ENCODE measurements around the gene PLA2G4C. TPM values are rescaled to one million over a fixed set of nuclear protein-coding genes. Genes with fewer than 3 reads are reported as not detected.

PLA2G4C gene
- total and polyA plus RNA-seq, 2 experiments from 2014 or later: 1.5 to 5.5 TPM

DNA sequence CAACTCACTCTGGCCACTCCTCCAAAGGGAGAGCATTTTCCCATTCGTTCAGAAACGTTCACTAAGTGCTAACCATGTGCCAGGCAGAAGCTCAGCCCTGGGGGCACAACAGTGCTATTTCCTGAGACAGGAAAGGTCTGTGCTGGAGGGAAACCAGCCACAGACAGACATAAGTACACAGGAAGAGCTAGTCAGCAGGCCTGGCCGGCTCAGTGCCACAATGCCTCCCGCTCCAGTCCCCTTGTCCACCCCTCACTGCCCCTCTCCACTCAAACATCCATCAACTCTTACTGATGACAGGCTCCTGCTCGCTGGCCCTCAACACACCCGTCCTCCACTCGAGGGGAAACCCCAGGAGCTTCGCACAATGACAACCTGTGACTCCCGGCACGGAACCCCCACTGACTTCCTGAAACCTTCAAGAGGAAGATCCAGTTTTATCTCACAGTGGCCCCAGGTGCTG is 11.3 kb upstream of the PLA2G4C start:
- Histone ChIP-seq H3K4me1 (ENCODE audit: low read depth) (no peaks in the 10 kb centered on the region), H3K9me3 (ENCODE audit: low read depth) (no peaks in the 10 kb centered on the region), H3K4me3 (no peak overlapping the region), H3K36me3 (no peaks in the 10 kb centered on the region), H3K27ac (no peak overlapping the region), H3K27me3 (no peaks in the 10 kb centered on the region)
- TF ChIP-seq, protein P1, sequence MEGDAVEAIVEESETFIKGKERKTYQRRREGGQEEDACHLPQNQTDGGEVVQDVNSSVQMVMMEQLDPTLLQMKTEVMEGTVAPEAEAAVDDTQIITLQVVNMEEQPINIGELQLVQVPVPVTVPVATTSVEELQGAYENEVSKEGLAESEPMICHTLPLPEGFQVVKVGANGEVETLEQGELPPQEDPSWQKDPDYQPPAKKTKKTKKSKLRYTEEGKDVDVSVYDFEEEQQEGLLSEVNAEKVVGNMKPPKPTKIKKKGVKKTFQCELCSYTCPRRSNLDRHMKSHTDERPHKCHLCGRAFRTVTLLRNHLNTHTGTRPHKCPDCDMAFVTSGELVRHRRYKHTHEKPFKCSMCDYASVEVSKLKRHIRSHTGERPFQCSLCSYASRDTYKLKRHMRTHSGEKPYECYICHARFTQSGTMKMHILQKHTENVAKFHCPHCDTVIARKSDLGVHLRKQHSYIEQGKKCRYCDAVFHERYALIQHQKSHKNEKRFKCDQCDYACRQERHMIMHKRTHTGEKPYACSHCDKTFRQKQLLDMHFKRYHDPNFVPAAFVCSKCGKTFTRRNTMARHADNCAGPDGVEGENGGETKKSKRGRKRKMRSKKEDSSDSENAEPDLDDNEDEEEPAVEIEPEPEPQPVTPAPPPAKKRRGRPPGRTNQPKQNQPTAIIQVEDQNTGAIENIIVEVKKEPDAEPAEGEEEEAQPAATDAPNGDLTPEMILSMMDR (IDR thresholded peaks at IDR 0.05; ENCODE audit: low read depth, low read length): no peak
- peak; percentile 15 to 33 for DNase-seq (ENCODE audit: low read depth in 1 of 2, low spot score in 1 of 2)

- no peaks in the 10 kb centered on the region for H3K9me3 ChIP-seq (ENCODE audit: low read depth)
- H3K36me3 ChIP-seq: no peaks in the 10 kb centered on the region
- H3K4me3 ChIP-seq: no peak overlapping the region
- no peaks in the 10 kb centered on the region for H3K4me1 ChIP-seq (ENCODE audit: low read depth)
- H3K27me3 ChIP-seq: no peaks in the 10 kb centered on the region
- no peak for DNase-seq (ENCODE audit: low read depth in 1 of 2, low spot score in 1 of 2)
- no peak overlapping the region for H3K27ac ChIP-seq
- TF ChIP-seq, protein P1 (IDR thresholded peaks at IDR 0.05; ENCODE audit: low read depth, low read length): no peak
Observed at GRCh38 chr19:48121066-48121465, 10.4 kb upstream of the PLA2G4C start.

- Histone ChIP-seq H3K9me3 (ENCODE audit: low read depth) (no peaks in the 10 kb centered on the region), H3K4me3 (no peak overlapping the region), H3K27me3 (no peaks in the 10 kb centered on the region), H3K4me1 (ENCODE audit: low read depth) (no peaks in the 10 kb centered on the region), H3K27ac (no peak overlapping the region), H3K36me3 (no peaks in the 10 kb centered on the region)
- DNase-seq (ENCODE audit: low read depth in 1 of 2, low spot score in 1 of 2): no peak
- TF ChIP-seq, protein P1 (IDR thresholded peaks at IDR 0.05; ENCODE audit: low read depth, low read length): no peak
Observed at GRCh38 chr19:48120505-48120904, 9.9 kb upstream of the PLA2G4C start.

GRCh38 chr19:48118131-48118517 is 7.5 kb upstream of the PLA2G4C start:
- TF ChIP-seq, protein P1 (IDR thresholded peaks at IDR 0.05; ENCODE audit: low read depth, low read length): no peak
- H3K9me3 ChIP-seq (ENCODE audit: low read depth): no peaks in the 10 kb centered on the region

GRCh38 chr19:48117515-48118130 is 7.0 kb upstream of the PLA2G4C start:
- TF ChIP-seq, protein P1 (IDR thresholded peaks at IDR 0.05; ENCODE audit: low read depth, low read length): no peak
- H3K36me3 ChIP-seq: no peaks in the 10 kb centered on the region
- no peaks in the 10 kb centered on the region for H3K27me3 ChIP-seq
- no peak for DNase-seq (ENCODE audit: low read depth in 1 of 2, low spot score in 1 of 2)
- no peaks in the 10 kb centered on the region for H3K9me3 ChIP-seq (ENCODE audit: low read depth)
- no peak overlapping the region for H3K4me3 ChIP-seq
- no peaks in the 10 kb centered on the region for H3K4me1 ChIP-seq (ENCODE audit: low read depth)
- no peak overlapping the region for H3K27ac ChIP-seq

More at GRCh38 chr19:48118131-48118517, 7.5 kb upstream of the PLA2G4C start:
- H3K27ac ChIP-seq: no peak overlapping the region
- no peak for DNase-seq (ENCODE audit: low read depth in 1 of 2, low spot score in 1 of 2)
- H3K4me1 ChIP-seq (ENCODE audit: low read depth): no peaks in the 10 kb centered on the region
- no peak overlapping the region for H3K4me3 ChIP-seq
- no peaks in the 10 kb centered on the region for H3K36me3 ChIP-seq
- H3K27me3 ChIP-seq: no peaks in the 10 kb centered on the region

Measured in cardiac muscle cell (in vitro differentiated cells and primary cell).